T-helper 1 cell treated with Interleukin-12 subunit alpha and Interleukin-12 subunit beta and Interleukin-4 antibody, amounts not matched to agents 30 μg/mL and 1 μg/mL, for 36 hours (primary cell): ENCODE data around the gene PDE6B.

Source experiments
- H3K27ac Mint-ChIP-seq: one replicate; pipeline ENCODE4 v1.8.0; 2021; ENCODE audit warnings: mild to moderate bottlenecking, mixed read lengths
- H3K27me3 Mint-ChIP-seq: one replicate; pipeline ENCODE4 v1.8.0; 2021; ENCODE audit warnings: low read depth, mixed read lengths
- H3K36me3 Mint-ChIP-seq: one replicate; pipeline ENCODE4 v1.8.0; 2021; ENCODE audit warnings: low read depth, mixed read lengths
- H3K4me1 Mint-ChIP-seq: one replicate; pipeline ENCODE4 v1.8.0; 2021; ENCODE audit warnings: low read depth, mixed read lengths
- H3K4me3 Mint-ChIP-seq: one replicate; pipeline ENCODE4 v1.8.0; 2021; ENCODE audit warnings: mild to moderate bottlenecking, moderate library complexity, mixed read lengths
- H3K9me3 Mint-ChIP-seq: one replicate; pipeline ENCODE4 v1.8.0; 2021; ENCODE audit warnings: mixed read lengths

The PDE6B gene

GRCh38 chr4:623914-624566 is 1.3 kb upstream of the PDE6B start:
- Mint-ChIP-seq H3K9me3 (peaks cover 3% of the 10 kb centered on the region), H3K4me1 (no peaks in the 10 kb centered on the region), H3K36me3 (no peaks in the 10 kb centered on the region), H3K27ac (no peak overlapping the region), H3K4me3 (no peak overlapping the region), H3K27me3 (no peaks in the 10 kb centered on the region)

- no peaks in the 10 kb centered on the region for H3K27me3 Mint-ChIP-seq
- no peaks in the 10 kb centered on the region for H3K4me1 Mint-ChIP-seq
- H3K9me3 Mint-ChIP-seq, result peaks cover 3% of the 10 kb centered on the region
- no peak overlapping the region for H3K27ac Mint-ChIP-seq
- no peaks in the 10 kb centered on the region for H3K36me3 Mint-ChIP-seq
- H3K4me3 Mint-ChIP-seq, result no peak overlapping the region
These were observed 323 bp downstream of the PDE6B start for GRCh38 chr4:625631-626161.

- H3K36me3 Mint-ChIP-seq, result no peaks in the 10 kb centered on the region
- no peak overlapping the region for H3K4me3 Mint-ChIP-seq
- no peaks in the 10 kb centered on the region for H3K4me1 Mint-ChIP-seq
- no peak overlapping the region for H3K27ac Mint-ChIP-seq
- peaks cover 9% of the 10 kb centered on the region for H3K9me3 Mint-ChIP-seq
- no peaks in the 10 kb centered on the region for H3K27me3 Mint-ChIP-seq
These were observed 1.1 kb downstream of the PDE6B start for GRCh38 chr4:626201-627091.

- no peaks in the 10 kb centered on the region for H3K4me1 Mint-ChIP-seq
- no peaks in the 10 kb centered on the region for H3K27me3 Mint-ChIP-seq
- H3K27ac Mint-ChIP-seq, result no peak overlapping the region
- H3K4me3 Mint-ChIP-seq, result no peak overlapping the region
- peaks cover 17% of the 10 kb centered on the region for H3K9me3 Mint-ChIP-seq
- no peaks in the 10 kb centered on the region for H3K36me3 Mint-ChIP-seq
These were observed 2.2 kb downstream of the PDE6B start for GRCh38 chr4:627347-628125.

- no peak overlapping the region for H3K4me3 Mint-ChIP-seq
- no peaks in the 10 kb centered on the region for H3K27me3 Mint-ChIP-seq
- no peak overlapping the region for H3K27ac Mint-ChIP-seq
- no peaks in the 10 kb centered on the region for H3K4me1 Mint-ChIP-seq
- H3K36me3 Mint-ChIP-seq, result no peaks in the 10 kb centered on the region
- peaks cover 18% of the 10 kb centered on the region for H3K9me3 Mint-ChIP-seq
These were observed 3.0 kb downstream of the PDE6B start for GRCh38 chr4:628311-628741.

- Mint-ChIP-seq H3K4me3 (no peak overlapping the region), H3K27me3 (no peaks in the 10 kb centered on the region), H3K4me1 (no peaks in the 10 kb centered on the region), H3K36me3 (no peaks in the 10 kb centered on the region), H3K27ac (no peak overlapping the region), H3K9me3 (peaks cover 18% of the 10 kb centered on the region)
These were observed 3.7 kb downstream of the PDE6B start for GRCh38 chr4:628821-629635.

GRCh38 chr4:629636-629914 is 4.2 kb downstream of the PDE6B start:
- Mint-ChIP-seq H3K9me3 (peaks cover 18% of the 10 kb centered on the region), H3K36me3 (no peaks in the 10 kb centered on the region), H3K27ac (no peak overlapping the region), H3K4me1 (no peaks in the 10 kb centered on the region), H3K27me3 (no peaks in the 10 kb centered on the region), H3K4me3 (no peak overlapping the region)

GRCh38 chr4:629915-630641 is 4.7 kb downstream of the PDE6B start:
- H3K36me3 Mint-ChIP-seq, result no peaks in the 10 kb centered on the region
- H3K27me3 Mint-ChIP-seq, result no peaks in the 10 kb centered on the region
- H3K27ac Mint-ChIP-seq, result no peak overlapping the region
- H3K4me1 Mint-ChIP-seq, result no peaks in the 10 kb centered on the region
- no peak overlapping the region for H3K4me3 Mint-ChIP-seq
- peaks cover 18% of the 10 kb centered on the region for H3K9me3 Mint-ChIP-seq

GRCh38 chr4:630656-631055 is 5.3 kb downstream of the PDE6B start:
- Mint-ChIP-seq H3K27me3 (no peaks in the 10 kb centered on the region), H3K9me3 (peaks cover 18% of the 10 kb centered on the region), H3K27ac (no peak overlapping the region), H3K36me3 (no peaks in the 10 kb centered on the region), H3K4me3 (no peak overlapping the region), H3K4me1 (no peaks in the 10 kb centered on the region)

GRCh38 chr4:632196-632790 is 6.9 kb downstream of the PDE6B start:
- Mint-ChIP-seq H3K9me3 (peaks cover 18% of the 10 kb centered on the region), H3K36me3 (no peaks in the 10 kb centered on the region), H3K27ac (no peak overlapping the region), H3K27me3 (no peaks in the 10 kb centered on the region), H3K4me1 (no peaks in the 10 kb centered on the region), H3K4me3 (no peak overlapping the region)

GRCh38 chr4:632926-633325 is 7.6 kb downstream of the PDE6B start:
- Mint-ChIP-seq H3K9me3 (peaks cover 18% of the 10 kb centered on the region), H3K4me3 (no peak overlapping the region), H3K4me1 (no peaks in the 10 kb centered on the region), H3K27me3 (no peaks in the 10 kb centered on the region), H3K36me3 (no peaks in the 10 kb centered on the region), H3K27ac (no peak overlapping the region)

- H3K27ac Mint-ChIP-seq, result no peak overlapping the region
- H3K4me3 Mint-ChIP-seq, result no peak overlapping the region
- H3K36me3 Mint-ChIP-seq, result no peaks in the 10 kb centered on the region
- H3K9me3 Mint-ChIP-seq, result peaks cover 18% of the 10 kb centered on the region
- H3K27me3 Mint-ChIP-seq, result no peaks in the 10 kb centered on the region
- H3K4me1 Mint-ChIP-seq, result no peaks in the 10 kb centered on the region
These were observed 8.0 kb downstream of the PDE6B start for GRCh38 chr4:633406-633805.

- Mint-ChIP-seq H3K27me3 (no peaks in the 10 kb centered on the region), H3K36me3 (no peaks in the 10 kb centered on the region), H3K4me1 (no peaks in the 10 kb centered on the region), H3K4me3 (no peak overlapping the region), H3K27ac (no peak overlapping the region), H3K9me3 (peaks cover 18% of the 10 kb centered on the region)
These were observed 8.7 kb downstream of the PDE6B start for GRCh38 chr4:633976-634598.
